ENCODE data around the gene TM9SF2.

GRCh38 chr13:99558570-99559180 is 57.4 kb downstream of the TM9SF2 start:
- TF ChIP-seq CTCF (conservative IDR thresholded peaks at IDR 0.05; ENCODE audit: low read depth, low read length) (no peak), POLR2A (IDR thresholded peaks at IDR 0.05; ENCODE audit: low read depth, low read length) (no peak), CEBPB (IDR thresholded peaks at IDR 0.05; ENCODE audit: low read depth, low read length) (no peak), CHD1 (IDR thresholded peaks at IDR 0.05; ENCODE audit: low read depth, low read length) (no peak), SMC3 (IDR thresholded peaks at IDR 0.05; ENCODE audit: low read depth, low read length) (no peak), MAFK (IDR thresholded peaks at IDR 0.05; ENCODE audit: low read depth, low read length) (no peak), MXI1 (IDR thresholded peaks at IDR 0.05; ENCODE audit: borderline replicate concordance, low read depth, low read length) (no peak), MAZ (IDR thresholded peaks at IDR 0.05; ENCODE audit: borderline replicate concordance, low read depth, low read length) (no peak), RAD21 (IDR thresholded peaks at IDR 0.05; ENCODE audit: low read length) (no peak)
- TF ChIP-seq, protein P1, sequence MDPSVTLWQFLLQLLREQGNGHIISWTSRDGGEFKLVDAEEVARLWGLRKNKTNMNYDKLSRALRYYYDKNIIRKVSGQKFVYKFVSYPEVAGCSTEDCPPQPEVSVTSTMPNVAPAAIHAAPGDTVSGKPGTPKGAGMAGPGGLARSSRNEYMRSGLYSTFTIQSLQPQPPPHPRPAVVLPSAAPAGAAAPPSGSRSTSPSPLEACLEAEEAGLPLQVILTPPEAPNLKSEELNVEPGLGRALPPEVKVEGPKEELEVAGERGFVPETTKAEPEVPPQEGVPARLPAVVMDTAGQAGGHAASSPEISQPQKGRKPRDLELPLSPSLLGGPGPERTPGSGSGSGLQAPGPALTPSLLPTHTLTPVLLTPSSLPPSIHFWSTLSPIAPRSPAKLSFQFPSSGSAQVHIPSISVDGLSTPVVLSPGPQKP (IDR thresholded peaks at IDR 0.05; ENCODE audit: borderline replicate concordance, low read depth, low read length) = no peak
- TF ChIP-seq, protein P2, sequence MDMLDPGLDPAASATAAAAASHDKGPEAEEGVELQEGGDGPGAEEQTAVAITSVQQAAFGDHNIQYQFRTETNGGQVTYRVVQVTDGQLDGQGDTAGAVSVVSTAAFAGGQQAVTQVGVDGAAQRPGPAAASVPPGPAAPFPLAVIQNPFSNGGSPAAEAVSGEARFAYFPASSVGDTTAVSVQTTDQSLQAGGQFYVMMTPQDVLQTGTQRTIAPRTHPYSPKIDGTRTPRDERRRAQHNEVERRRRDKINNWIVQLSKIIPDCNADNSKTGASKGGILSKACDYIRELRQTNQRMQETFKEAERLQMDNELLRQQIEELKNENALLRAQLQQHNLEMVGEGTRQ (IDR thresholded peaks at IDR 0.05; ENCODE audit: low read depth, low read length) = no peak
